ENCODE data around the gene FATE1. TPM values are rescaled to one million over a fixed set of nuclear protein-coding genes. Genes with fewer than 3 reads are reported as not detected.
A peak's percentile ranks its signal among the peaks of the same experiment; 100 is the strongest.

The FATE1 gene
- total RNA-seq, 1 experiment from 2014 or later = not detected

- DNase-seq = no peak
- no peak overlapping the region for H3K4me3 ChIP-seq (ENCODE audit: insufficient read depth, low read depth, low read length)
These were observed 28.0 kb downstream of the FATE1 start for GRCh38 chrX:151743651-151744470.

GRCh38 chrX:151745651-151746050, 29.8 kb downstream of the FATE1 start:
- no peak for DNase-seq
- H3K4me3 ChIP-seq (ENCODE audit: insufficient read depth, low read depth, low read length) = no peak overlapping the region
- no peaks in the 10 kb centered on the region for H3K27me3 ChIP-seq (ENCODE audit: control insufficient read depth, insufficient read depth, low read length)
- H3K36me3 ChIP-seq (replicated peaks; ENCODE audit: control insufficient read depth, insufficient read depth, low read length) = no peaks in the 10 kb centered on the region

More at GRCh38 chrX:151743651-151744470, 28.0 kb downstream of the FATE1 start:
- H3K36me3 ChIP-seq (replicated peaks; ENCODE audit: control insufficient read depth, insufficient read depth, low read length) = no peaks in the 10 kb centered on the region
- H3K27me3 ChIP-seq (ENCODE audit: control insufficient read depth, insufficient read depth, low read length) = no peaks in the 10 kb centered on the region

- DNase-seq = no peak
- H3K4me3 ChIP-seq (ENCODE audit: insufficient read depth, low read depth, low read length) = no peak overlapping the region
- H3K36me3 ChIP-seq (replicated peaks; ENCODE audit: control insufficient read depth, insufficient read depth, low read length) = no peaks in the 10 kb centered on the region
- H3K27me3 ChIP-seq (ENCODE audit: control insufficient read depth, insufficient read depth, low read length) = no peaks in the 10 kb centered on the region
These were observed 30.7 kb downstream of the FATE1 start for GRCh38 chrX:151746502-151746901.

- Histone ChIP-seq H3K27me3 (ENCODE audit: control insufficient read depth, insufficient read depth, low read length) (no peaks in the 10 kb centered on the region), H3K36me3 (replicated peaks; ENCODE audit: control insufficient read depth, insufficient read depth, low read length) (no peaks in the 10 kb centered on the region), H3K4me3 (ENCODE audit: insufficient read depth, low read depth, low read length) (no peak overlapping the region)
- no peak for DNase-seq
These were observed 34.7 kb downstream of the FATE1 start for GRCh38 chrX:151750511-151750910.

- no peaks in the 10 kb centered on the region for H3K36me3 ChIP-seq (replicated peaks; ENCODE audit: control insufficient read depth, insufficient read depth, low read length)
- DNase-seq = no peak
- no peaks in the 10 kb centered on the region for H3K27me3 ChIP-seq (ENCODE audit: control insufficient read depth, insufficient read depth, low read length)
- no peak overlapping the region for H3K4me3 ChIP-seq (ENCODE audit: insufficient read depth, low read depth, low read length)
These were observed 37.0 kb downstream of the FATE1 start for GRCh38 chrX:151752847-151753246.

DNA sequence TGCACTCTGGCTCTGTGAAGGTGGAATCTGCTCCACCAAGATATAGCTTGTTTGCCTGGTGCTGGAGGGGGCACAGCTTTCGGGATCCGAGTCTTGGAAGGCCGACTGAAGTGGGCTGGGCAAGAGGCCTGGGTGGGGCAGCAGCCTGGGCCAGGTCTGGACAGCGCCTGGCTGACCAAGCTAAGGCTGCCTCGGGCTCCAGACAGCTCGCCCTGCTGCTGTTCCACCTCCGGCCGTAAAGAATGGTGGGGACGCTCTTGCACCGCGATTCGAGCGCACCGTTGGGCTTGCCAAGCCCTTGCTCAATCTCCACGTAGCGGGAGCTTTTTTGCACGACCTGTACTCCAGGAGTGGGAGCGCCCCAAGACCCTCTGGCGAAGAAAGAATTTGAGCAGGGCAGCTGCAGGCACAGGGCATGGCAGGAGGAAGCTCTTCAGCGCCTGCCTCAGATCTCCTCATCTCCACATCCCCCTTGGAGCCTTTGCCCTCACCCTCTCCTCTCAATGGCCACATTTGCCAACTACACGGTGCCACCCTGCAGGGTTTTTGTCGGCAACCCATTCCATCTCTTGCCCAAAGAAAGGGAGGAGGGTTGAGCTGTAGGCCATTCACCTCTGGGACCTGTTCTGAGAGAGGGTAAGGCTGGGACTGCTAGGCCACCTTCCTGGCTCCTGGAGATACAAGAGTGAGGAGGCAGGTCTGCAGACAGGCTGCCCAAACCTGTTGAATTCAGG, 37.6 kb downstream of the FATE1 start:
- peak; percentile 75 for DNase-seq
- Histone ChIP-seq H3K27me3 (ENCODE audit: control insufficient read depth, insufficient read depth, low read length) (no peaks in the 10 kb centered on the region), H3K4me3 (ENCODE audit: insufficient read depth, low read depth, low read length) (no peak overlapping the region), H3K36me3 (replicated peaks; ENCODE audit: control insufficient read depth, insufficient read depth, low read length) (no peaks in the 10 kb centered on the region)

DNA sequence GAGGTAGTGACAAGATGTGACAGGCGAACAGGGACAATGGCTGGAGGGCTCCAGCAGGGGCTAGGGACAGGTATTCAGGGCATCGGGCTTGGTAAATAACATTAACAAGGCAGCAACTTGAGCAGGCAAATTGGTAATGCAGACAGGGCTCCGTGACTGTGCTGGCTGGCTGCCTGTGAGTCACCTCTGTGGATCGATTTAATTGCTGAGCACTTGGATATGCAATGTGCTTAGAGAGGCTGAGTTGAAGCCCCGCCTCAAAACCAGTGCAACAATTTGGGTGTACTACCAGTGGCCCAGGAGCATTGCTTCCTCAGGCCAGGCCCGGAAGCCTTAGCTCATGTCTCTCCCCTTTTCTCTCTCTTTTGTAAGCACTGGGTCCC, 38.2 kb downstream of the FATE1 start:
- DNase-seq = no peak
- Histone ChIP-seq H3K27me3 (ENCODE audit: control insufficient read depth, insufficient read depth, low read length) (no peaks in the 10 kb centered on the region), H3K36me3 (replicated peaks; ENCODE audit: control insufficient read depth, insufficient read depth, low read length) (no peaks in the 10 kb centered on the region), H3K4me3 (ENCODE audit: insufficient read depth, low read depth, low read length) (no peak overlapping the region)

DNA sequence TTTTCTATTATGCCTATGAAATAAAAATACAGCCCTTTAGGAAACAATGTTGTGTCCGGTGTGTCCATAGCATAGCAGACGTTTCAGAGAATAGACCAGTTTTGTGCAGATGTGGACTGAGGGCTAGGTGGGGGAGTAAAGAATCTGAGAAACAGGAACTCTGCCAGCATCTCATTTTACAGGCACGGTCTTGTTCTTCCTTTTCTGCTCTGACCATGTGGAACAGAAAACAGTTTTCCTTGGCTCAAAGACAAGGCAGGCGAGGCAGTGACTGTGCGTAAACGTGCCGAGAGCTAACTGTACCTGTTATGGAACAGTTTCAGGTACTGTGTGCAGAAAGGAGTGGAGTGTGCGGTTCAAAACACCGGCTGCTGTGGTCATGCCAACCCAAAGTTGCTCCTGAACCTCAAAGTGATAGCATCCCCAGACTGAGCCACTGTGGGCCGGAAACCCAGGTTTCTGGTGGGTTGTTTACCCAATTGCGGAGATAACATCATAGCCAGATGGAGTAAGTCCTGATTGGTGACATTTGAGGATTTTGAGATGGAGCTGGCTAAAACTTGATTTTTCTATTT, 38.9 kb downstream of the FATE1 start:
- Histone ChIP-seq H3K4me3 (ENCODE audit: insufficient read depth, low read depth, low read length) (no peak overlapping the region), H3K27me3 (ENCODE audit: control insufficient read depth, insufficient read depth, low read length) (no peaks in the 10 kb centered on the region), H3K36me3 (replicated peaks; ENCODE audit: control insufficient read depth, insufficient read depth, low read length) (no peaks in the 10 kb centered on the region)
- DNase-seq = no peak

- no peak overlapping the region for H3K4me3 ChIP-seq (ENCODE audit: insufficient read depth, low read depth, low read length)
- H3K27me3 ChIP-seq (ENCODE audit: control insufficient read depth, insufficient read depth, low read length) = no peaks in the 10 kb centered on the region; the same call in 1 of the 2 replicates
- DNase-seq = no peak
- H3K36me3 ChIP-seq (replicated peaks; ENCODE audit: control insufficient read depth, insufficient read depth, low read length) = no peaks in the 10 kb centered on the region
These were observed 43.3 kb downstream of the FATE1 start for GRCh38 chrX:151759041-151759708.

- Histone ChIP-seq H3K4me3 (ENCODE audit: insufficient read depth, low read depth, low read length) (no peak overlapping the region), H3K36me3 (replicated peaks; ENCODE audit: control insufficient read depth, insufficient read depth, low read length) (no peaks in the 10 kb centered on the region), H3K27me3 (ENCODE audit: control insufficient read depth, insufficient read depth, low read length) (no peaks in the 10 kb centered on the region; the same call in 1 of the 2 replicates)
- DNase-seq = no peak
These were observed 47.0 kb downstream of the FATE1 start for GRCh38 chrX:151762802-151763201.

GRCh38 chrX:151763711-151764110, 47.9 kb downstream of the FATE1 start:
- DNase-seq = no peak
- H3K4me3 ChIP-seq (ENCODE audit: insufficient read depth, low read depth, low read length) = no peak overlapping the region

DNA sequence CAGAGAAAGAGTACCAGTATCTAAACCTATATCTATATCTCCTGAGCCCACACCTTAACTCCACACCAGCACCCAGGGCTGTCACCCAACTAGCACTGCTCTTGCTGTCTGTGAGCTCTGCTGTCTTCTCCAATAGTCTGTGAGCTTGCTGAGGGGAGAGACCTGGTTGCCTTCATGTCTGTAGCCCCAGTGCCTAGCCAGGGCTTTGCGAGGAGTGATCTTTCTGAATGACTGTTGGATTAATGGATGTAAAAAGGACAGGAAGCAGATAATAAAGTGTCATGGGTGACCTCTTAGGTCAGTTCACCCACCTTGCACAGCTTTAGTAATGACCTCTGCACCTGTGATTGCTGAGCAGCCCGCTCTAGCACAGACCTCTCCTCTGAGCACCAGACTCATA, 49.2 kb downstream of the FATE1 start:
- H3K36me3 ChIP-seq (replicated peaks; ENCODE audit: control insufficient read depth, insufficient read depth, low read length) = no peaks in the 10 kb centered on the region
- no peak for DNase-seq
- no peak overlapping the region for H3K4me3 ChIP-seq (ENCODE audit: insufficient read depth, low read depth, low read length)
- H3K27me3 ChIP-seq (ENCODE audit: control insufficient read depth, insufficient read depth, low read length) = no peaks in the 10 kb centered on the region; the same call in 1 of the 2 replicates

More at GRCh38 chrX:151763711-151764110, 47.9 kb downstream of the FATE1 start:
- Histone ChIP-seq H3K36me3 (replicated peaks; ENCODE audit: control insufficient read depth, insufficient read depth, low read length) (no peaks in the 10 kb centered on the region), H3K27me3 (ENCODE audit: control insufficient read depth, insufficient read depth, low read length) (no peaks in the 10 kb centered on the region; the same call in 1 of the 2 replicates)

DNA sequence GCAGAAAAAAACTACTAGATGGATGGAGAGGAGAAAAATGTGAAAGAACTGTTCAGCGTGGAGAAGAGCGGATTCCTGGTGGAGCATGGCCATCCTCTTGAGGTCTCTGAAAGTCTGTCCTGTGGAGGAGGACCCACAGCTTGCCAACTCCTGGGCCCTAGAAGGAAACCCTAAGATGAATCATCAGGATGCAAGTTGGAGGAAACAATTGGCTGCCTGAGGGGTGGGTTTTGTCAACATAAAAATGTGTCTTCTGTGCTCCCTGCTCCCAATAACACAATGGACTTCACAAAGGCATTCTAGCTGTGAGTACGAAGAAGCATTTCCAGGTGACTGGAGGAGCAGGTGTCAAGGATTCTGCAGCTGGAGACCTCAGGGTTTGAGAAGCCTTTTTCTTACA, 55.9 kb downstream of the FATE1 start:
- Histone ChIP-seq H3K4me3 (ENCODE audit: insufficient read depth, low read depth, low read length) (no peak overlapping the region), H3K36me3 (replicated peaks; ENCODE audit: control insufficient read depth, insufficient read depth, low read length) (no peaks in the 10 kb centered on the region), H3K27me3 (ENCODE audit: control insufficient read depth, insufficient read depth, low read length) (no peaks in the 10 kb centered on the region)

More for the DNA sequence above, 55.9 kb downstream of the FATE1 start:
- no peak for DNase-seq

Measured in H7 (cell line).